Measurements from ENCODE around the gene BDH1.

- TF ChIP-seq FOXJ3 (CRISPR knock-in tag; IDR thresholded peaks at IDR 0.05) (no peak), GABPA (IDR thresholded peaks at IDR 0.05; ENCODE audit: low read depth) (no peak), CTCF (IDR thresholded peaks at IDR 0.05) (no peak), EP300 (IDR thresholded peaks at IDR 0.05; ENCODE audit: borderline replicate concordance in 1 of 2, low read depth in 1 of 2, low read length in 1 of 2) (no peak), POLR2AphosphoS5 (IDR thresholded peaks at IDR 0.05; ENCODE audit: low read depth, low read length) (no peak), FOXM1 (IDR thresholded peaks at IDR 0.05; ENCODE audit: low read depth) (no peak), NFIC (IDR thresholded peaks at IDR 0.05; ENCODE audit: borderline replicate concordance) (no peak), EZH2phosphoT487 (IDR thresholded peaks at IDR 0.05; ENCODE audit: borderline replicate concordance, low read depth) (no peak), TAF1 (IDR thresholded peaks at IDR 0.05; ENCODE audit: borderline replicate concordance, low read depth, low read length) (no peak), RAD21 (IDR thresholded peaks at IDR 0.05; ENCODE audit: low read length) (no peak)
Observed at GRCh38 chr3:197562398-197563251, 6.9 kb upstream of the BDH1 start.

Measured in SK-N-SH (cell line).